Measurements from ENCODE around the gene EVA1C.
A peak's percentile ranks its signal among the peaks of the same experiment; 100 is the strongest.
"Not testable (repeated sequence)": the region's sequence is repeated elsewhere in the genome, so short reads cannot be mapped to it uniquely, and the experiment has no call there.

Gene EVA1C

DNA sequence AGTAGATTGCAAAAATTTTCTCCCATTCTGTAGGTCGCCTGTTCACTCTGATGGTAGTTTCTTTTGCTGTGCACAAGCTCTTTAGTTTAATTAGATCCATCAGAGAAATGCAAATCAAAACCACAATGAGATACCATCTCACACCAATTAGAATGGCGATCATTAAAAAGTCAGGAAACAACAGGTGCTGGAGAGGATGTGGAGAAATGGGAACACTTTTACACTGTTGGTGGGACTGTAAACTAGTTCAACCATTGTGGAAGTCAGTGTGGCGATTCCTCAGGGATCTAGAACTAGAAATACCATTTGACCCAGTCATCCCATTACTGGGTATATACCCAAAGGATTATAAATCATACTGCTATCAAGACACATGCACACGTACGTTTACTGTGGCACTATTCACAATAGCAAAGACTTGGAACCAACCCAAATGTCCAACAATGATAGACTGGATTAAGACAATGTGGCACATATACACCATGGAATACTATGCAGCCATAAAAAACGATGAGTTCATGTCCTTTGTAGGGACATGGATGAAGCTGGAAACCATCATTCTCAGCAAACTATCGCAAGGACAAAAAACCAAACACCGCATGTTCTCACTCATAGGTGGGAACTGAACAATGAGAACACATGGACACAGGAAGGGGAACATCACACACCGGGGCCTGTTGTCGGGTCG lies 21.8 kb upstream of the EVA1C start:
- not testable (repeated sequence) for DNase-seq (ENCODE audit: low read depth in 2 of 2)

DNA sequence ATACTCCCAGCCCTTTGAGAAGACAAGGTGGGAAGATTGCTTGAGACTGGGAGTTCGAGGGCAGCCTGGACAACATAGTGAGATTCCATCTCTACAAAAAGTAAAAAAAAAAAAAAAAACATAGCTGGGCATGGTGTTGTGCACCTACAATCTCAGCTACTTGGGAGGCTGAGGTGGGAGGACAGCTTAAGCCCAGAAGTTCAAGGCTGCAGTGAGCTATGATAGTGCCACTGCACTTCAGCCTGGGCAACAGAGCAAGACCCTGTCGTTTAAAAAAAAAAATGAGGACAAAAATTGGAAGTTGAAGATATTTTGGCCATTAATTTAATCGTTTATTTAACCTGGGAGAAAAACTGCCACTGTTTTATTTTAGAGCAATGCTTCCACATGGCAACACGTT lies 20.8 kb upstream of the EVA1C start:
- DNase-seq (ENCODE audit: low read depth in 2 of 2), result no peak

DNA sequence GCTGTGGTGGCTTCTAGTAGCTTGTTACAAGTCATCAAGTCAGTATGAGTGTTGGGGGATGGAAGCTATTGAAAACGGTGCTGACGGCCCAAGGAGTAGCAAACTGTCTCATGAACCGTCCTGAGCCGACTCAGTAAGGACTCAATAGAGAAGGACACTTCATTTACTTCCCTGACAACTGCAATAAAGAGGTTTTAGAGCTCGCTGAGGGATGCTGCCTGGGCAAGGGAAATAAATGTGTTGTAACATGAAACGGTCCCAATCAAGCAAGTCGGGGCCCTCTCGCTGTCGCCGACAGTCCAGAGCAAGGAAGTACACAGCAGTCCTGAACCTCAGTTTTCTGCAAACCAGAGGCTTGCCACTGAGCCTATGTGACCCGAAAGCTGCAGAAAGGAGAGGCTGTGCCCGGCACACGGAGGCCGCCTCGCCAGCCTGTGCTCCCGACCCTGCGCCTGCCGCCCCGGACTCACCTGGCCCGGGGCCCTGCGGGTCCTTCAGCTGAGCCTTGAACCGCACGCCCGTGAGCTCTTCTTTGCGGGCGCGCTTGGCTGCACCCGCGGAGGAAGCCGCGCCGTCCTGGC lies 20.1 kb upstream of the EVA1C start:
- DNase-seq (ENCODE audit: low read depth in 2 of 2), result no peak

DNA sequence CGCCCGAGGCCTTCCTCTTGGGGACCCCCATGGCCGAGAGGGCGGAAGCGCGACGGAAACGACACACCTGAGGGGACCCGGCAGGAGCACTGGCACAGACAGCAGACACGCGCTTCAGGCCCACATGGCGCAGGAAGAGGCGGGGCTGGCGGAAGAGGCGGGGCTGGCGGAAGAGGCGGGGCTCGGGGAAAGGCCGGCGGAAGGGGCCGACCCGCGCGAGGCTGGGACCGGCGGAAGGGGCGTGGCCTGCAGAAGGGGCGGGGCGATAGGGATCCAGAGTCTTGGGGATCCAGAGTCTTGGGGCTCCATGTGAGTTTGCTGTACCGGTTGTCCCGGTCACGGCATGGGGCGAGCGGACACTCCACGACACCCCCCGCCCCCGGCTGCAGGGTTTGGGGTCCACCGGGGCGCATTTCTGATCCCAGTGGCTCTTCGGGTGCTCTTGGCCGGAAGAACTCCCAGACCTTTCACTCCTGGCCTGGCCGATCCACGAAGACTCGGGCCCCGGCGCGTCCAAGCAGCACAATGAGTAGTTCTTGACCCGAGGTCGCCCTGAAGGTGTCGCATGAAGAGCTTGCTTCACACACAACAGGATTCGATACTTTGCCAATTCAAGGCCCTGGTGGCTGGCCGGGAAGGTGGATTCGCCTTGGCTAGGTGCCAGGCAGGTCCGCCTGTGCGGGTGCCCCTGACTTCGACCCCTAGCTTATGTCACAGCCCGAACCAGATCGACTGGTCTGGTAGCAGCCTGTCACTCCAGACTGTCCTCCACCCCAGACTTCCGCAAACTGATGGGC lies 19.4 kb upstream of the EVA1C start, which contains the start of gene URB1:
TSS of gene URB1 (minus strand) at position 133 of the 797 bp plus-strand sequence. CDS start at position 31, 102 bp downstream.
- peak; percentile 92 to 93 for DNase-seq (ENCODE audit: low read depth in 2 of 2)

DNA sequence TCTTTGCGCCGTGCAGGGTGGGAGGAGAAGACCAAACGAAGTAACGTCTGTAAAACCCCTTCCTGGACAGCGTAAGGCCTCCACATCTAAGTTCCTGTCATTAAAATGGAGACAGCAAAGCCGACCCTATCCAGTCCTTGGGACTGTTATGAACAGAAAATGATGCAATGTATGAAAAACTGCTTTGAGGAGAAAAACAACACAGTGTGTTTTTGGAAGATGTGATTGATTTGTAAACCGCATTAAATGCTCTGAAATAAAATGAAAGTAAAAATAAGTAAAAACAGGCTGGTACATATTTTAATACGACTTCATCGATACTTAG lies 18.9 kb upstream of the EVA1C start:
- no peak for DNase-seq (ENCODE audit: low read depth in 2 of 2)

DNA sequence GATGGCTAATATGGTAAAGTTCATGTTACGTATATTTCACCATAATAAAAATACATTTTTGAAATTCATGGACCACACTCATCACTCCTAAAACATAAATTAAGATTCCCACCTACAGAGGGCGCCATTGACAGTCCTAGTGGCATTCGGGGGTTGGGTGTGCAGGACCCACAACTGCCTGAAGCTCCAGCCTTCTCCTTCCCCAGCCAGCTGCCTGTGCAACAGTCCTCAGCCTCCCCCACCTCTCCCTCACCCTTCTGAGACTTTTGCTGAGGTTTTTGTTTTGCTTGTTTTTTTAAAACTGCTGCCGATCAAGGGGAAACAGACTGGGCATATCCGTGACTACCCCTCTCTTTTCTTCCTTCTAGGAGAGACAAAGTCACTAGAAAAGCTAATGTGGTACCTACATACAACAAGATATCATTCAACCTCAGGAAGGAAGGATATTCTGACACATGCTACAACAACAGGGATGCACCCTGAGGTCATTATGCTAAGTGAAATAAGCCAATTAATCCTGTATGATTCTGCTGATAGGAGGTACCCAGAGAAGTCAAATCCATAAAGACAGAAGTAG lies 9.2 kb upstream of the EVA1C start:
- DNase-seq (ENCODE audit: low read depth in 2 of 2), result peak in 1 of 2 donors; percentile 44

DNA sequence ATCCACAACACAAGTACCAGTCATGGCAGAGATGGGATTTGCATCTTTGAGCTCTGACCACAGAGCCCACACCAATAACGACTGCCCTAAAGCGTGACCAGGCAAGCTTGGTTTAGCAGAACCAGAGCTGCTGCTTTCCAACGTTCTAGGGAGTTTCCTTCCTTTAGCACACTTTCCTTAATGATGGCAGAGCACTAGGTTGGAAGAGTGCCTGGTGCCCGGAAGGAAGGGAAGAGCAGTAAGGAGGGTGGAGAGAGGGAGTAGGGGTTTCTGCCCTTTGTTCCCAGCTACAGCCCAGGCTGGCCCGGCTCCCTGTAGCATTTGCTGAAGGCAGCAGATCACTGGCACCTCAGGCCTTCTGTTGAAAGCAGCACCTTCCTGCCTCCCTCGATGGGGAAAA lies 6.1 kb upstream of the EVA1C start:
- DNase-seq (ENCODE audit: low read depth in 2 of 2), result no peak

DNA sequence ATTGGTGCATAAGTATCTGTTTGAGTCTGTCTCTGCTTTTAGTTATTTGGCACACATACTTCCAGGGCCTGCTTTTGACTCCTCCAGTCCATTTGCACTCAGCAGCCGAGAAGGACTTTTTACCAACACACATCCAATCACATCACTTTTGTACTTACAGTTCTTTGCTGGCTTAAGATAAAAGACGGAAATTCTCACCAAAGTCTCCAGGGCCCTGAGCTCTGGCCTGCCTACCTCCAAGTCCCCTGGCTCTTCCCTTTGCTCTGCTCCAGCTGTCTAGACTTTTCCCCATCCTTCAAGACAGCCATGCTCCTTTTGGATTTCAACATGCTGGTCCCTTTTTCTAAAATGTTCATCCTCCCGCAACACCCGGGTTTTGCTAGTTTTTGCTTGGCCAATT lies 2.2 kb upstream of the EVA1C start:
- no peak for DNase-seq (ENCODE audit: low read depth in 2 of 2)

DNA sequence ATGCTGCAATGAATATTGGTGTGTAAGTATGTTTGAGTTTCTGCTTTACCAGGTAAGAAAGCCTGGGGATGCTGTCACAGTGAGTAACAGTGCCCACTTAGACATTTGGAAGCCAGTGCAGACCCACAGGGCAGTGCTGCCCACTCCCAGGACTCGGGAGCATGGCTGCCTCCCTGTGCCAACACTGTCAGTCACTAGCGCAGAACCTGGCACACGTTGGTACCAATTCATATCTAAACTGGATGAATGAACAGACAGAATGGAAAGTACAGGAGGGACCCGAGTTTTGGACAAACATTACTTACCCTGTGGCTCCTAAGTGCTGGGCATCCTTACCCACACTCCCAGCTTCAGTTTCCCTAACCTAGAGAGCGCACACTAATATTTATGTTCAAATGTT lies 1.6 kb upstream of the EVA1C start:
- no peak for DNase-seq (ENCODE audit: low read depth in 2 of 2)

DNA sequence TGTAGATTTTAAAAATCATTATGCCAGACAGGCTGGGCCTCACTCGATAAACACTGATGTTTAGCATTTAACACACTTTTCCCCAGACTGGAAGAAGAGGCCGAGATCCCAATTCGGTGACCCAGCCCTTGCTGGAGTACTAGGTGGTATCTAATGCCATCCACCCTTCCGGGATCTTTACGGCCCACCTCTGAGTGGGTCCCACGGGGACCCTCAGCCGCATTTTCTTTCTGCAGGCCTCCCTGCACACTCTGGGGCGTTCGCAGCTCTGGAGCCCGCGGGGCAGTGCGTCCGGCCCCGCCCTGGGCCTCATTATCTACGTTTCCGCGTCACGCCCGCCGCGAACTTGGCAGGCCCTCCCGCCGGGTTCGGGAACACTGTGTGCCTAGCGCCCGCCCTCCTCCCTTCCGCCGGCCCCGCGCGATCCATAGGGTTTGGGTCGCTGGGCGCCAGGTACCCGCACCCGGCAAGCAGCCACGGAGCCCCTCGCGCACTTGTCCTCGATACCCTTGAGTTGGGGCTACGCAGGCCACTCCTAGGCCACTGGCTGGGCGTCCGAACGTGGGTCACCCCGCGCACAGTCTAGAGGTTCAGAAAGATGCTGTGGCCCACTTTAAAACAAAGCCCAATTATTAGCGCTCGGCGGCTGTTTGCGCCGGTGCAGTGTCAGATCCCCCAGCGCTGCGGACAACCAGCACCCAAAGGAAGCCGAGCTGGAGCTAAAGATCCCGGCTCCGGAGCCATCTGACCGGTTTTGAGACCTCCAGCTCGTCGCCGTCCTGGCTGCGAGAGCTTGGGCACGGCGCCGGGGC lies 950 bp upstream of the EVA1C start:
- DNase-seq (ENCODE audit: low read depth in 2 of 2), result peak; percentile 58 to 65

DNA sequence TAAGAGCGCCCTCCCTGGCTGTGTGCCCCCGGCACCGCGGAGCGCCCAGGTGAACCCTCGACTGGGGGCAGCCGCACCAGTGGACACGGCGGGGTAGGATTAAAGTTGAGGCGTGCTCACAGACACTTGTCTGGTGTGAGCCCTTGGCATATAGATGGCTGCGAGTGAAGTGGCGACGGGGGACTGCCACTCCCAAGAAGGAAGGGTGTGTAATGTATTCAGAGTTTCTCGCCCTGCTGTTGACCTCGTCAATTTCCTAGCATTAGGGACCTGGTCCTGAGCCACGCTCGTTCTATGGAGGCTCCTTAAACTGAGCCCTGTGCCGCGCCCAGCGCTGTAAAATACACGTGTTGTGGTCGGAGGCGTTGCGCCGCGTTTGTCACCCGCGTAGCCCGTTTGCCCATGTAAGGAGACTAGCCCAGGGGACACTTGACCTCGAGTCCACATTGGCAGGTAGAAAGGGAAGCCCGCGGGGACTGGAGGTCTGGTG lies 554 bp downstream of the EVA1C start:
- no peak for DNase-seq (ENCODE audit: low read depth in 2 of 2)

DNA sequence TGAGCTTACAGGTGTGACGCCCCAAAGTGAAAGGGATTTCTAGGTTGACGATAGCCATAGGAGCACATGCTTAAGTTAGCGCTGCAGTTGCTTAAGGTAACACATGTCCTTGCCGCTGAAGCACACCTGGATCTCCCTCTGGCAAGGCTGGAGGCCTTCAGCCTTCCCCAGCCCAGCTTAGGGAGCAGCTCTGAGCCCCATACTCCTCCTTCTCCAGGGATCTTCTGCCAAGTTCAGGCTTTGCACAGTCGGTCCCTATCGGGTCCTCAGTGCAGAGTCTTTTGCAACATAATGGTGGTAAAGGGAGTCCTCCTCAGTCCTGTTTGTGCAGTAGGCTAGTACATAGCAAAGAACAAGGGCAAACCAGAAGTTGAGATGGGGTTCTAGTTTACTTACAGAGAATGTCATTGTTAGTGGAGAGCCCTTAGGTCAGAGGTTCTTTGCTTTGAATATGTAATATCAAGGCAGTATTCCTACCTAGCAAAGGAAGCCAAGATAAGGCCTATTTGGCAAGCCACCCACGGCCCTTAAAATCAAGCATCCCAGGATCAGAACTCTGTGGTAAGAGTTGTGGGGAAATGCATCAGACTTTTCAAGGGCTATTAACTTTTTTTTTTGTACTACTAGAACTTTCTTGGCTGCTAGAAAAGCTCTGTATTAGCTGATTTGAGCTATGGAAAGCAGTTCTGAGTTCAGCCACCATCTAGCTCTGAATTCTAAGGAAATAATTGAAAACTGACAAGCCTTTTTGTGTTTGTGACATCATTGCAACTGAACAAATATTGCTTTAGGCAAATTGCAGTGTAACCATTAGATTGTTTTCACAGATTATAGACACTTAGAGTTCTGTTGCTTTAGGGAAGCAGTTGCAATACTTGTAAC lies 1.4 kb downstream of the EVA1C start:
- no peak for DNase-seq (ENCODE audit: low read depth in 2 of 2)

DNA sequence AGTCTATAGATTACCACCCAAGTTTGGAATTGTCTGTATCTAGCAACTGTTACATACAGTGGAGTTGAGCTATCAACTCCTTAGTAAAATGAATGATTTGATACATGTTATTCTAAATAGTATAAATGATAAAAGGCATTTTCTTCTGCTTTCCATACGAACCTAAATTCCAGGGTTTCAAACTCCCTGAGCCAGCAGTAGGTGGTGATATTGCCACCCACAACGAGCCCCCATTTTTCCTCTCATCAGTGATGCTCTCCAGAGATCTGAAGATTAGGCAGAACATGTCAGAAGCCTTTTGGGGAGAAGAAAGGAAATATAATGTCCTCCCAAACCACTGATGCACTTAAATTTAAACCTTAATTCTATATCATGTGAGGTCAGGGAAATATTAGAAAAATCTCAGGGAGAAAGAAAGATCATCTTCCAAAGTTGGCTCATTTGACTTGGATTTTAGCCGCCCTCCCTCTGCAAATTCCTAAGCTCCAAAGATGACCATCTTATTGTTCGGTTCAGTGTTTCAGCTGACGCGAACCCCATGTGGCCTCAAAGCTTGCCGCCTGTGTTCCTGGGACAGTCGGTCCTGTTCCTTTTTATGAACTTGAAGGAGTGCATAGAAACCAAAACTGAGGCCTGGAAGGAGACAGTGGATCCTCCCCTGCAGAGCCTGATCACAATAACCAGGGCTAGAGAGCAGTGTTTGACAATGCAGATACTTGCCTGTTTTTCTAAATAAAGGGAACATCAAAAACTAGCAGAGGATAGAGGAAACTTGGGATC lies 2.3 kb downstream of the EVA1C start:
- no peak for DNase-seq (ENCODE audit: low read depth in 2 of 2)

DNA sequence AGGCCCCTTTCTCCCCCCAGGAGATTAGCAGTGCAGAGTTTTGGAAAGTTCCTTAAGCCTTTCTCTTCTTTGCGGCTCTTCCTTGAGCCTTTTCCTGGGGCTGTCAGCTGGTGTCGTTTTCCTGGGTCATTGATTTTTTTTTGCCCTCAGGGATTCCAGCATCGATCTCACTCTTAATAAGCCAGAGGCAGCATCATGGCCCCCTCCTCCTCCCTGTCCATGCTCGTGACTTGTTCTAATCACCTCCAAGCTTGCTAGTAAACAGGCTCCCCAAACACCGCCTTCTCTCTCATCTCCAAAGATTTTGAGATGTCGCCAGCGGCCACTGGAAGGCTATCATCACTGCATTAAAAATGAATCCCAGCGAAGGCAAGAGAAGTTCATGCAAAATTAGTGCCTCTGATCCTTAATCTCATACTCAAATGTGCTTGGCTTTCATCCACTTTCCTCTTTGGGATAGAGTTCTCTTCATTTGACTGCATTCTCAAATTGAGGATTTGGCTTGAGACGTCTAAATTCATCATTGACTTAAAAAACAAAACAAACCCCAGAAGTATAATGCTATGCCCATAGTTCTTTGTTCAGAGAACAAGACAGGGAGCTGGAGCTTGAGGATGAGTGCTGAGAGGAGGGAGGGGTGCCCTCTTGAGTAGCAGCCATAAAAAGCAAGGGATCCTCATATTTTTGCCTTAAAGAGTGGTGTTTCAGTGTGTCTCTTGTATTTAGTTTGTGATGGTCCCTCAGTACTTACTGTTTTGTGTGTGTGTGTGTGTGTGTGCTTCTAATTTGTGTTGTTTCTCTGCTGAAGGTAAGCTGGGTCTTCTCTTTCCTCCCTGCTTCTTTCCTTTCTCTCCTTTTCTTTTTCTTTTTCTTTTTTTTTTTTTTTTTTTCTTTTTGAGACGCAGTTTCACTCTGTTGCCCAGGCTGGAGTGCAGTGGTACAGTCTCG lies 3.2 kb downstream of the EVA1C start:
- DNase-seq (ENCODE audit: low read depth in 2 of 2), result no peak

DNA sequence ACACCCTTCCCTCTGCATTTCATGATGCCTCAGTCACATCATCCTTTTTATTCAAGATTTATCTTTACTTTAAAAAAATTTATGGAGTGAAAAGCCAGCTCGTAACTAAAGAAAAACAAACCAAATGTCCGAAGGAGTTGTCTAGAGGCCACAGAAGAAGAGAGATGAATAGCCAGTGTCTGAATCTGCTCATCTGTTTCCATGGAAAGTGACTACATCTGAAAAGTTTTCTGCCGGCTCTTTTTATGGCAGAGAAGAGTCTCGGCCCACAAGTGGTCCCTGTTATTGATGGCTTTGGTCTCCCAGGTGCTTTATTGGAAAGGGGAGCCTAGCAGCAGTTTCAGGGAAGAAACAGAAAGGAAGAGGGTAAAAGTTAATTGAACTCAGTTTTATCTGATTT lies 5.6 kb downstream of the EVA1C start:
- no peak for DNase-seq (ENCODE audit: low read depth in 2 of 2)

DNA sequence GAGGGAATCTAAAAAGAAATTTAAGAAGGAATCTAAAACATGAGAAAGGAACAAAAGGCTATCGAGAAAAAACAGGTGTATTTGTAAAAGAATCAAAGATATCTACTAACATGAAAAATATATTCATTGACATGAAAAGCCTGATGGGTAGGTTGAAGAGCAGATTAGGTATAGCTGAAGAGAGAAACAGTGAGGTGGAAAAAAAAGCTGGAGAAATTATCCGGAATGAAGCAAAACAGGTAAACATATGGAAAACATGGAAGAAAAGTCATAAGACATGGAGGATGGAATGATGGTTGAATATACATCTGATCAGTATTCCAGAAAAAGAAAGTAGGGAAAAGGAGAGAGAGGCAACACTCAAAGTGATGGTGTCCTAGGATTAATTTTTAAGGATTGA lies 9.6 kb downstream of the EVA1C start:
- no peak for DNase-seq (ENCODE audit: low read depth in 2 of 2)

DNA sequence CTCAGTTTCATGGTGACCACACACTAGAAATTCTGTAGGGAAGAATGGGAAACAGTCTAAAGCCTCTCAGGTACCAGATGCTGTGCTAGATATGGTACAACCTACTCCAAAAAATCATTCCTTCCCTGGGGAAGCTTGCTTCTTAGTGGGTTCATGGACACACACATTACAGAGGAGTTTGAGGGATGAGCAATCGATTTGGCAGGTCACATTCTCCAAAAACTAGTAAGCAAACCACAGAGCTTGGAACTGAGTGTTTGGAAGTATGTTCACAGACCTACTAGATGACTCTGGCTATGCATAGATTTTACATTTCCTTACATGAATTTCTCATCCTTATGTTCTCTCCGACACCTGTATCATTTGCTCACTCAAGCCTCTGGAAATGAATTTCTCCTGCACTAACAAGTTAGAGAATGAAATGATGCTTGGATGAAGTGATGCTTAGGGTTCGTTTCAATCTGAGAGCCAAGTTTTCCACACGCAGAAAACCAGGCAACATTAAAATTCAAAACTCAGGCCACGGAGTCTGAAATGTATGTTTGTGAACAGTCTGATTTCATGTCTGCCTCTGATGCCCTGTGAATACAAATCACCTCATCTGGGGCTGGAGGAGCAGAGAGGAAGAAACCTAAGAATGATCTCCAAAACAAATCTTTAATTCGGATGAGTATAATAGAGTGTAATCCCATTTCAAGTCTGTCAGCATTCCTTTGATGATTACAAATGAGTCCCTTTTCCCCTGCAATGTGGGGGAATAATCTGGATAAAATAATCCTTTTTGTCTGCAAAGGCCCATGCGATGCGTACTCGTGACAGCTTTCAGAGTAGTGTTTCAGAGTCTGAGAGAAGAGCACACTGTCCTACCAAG lies 11.0 kb downstream of the EVA1C start:
- no peak for DNase-seq (ENCODE audit: low read depth in 2 of 2)

DNA sequence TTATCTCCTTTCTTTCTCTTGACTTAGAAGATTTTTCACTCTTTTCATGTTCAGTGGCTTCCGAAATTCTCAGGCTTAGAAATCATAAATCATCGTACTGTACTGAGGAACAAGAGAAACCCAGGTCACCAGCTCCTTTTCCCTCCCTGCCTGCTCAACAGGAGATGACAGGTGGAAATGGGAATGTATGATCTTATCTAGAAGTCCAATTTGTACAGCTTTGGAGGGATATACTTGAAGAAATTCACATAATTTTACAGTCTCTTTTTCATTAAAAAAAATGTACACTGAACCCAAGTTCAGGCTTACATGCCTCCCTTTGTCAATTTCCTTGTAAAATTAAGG lies 11.7 kb downstream of the EVA1C start:
- no peak for DNase-seq (ENCODE audit: low read depth in 2 of 2)
